AG09309 (cell line): ENCODE measurements around the gene MLH3.
"Not testable (repeated sequence)": the region's sequence is repeated elsewhere in the genome, so short reads cannot be mapped to it uniquely, and the experiment has no call there.

ENCODE experiments used
- DNase-seq: peaks from one replicate; pipeline ENCODE4 v3.0.0-alpha.2; 2010; ENCODE audit warnings: low read depth
- H3K4me3 ChIP-seq: 2 replicates; pipeline ENCODE4 v1.5.1; 2011; ENCODE audit warnings: mild to moderate bottlenecking, low read depth, low read length, moderate library complexity; ENCODE audit not compliant: control insufficient read depth
- CTCF ChIP-seq: IDR thresholded peaks from 2 replicates; pipeline ENCODE4 v1.5.1; 2011; ENCODE audit warnings: mild to moderate bottlenecking, low read depth, low read length, inconsistent platforms; ENCODE audit not compliant: insufficient read depth, control insufficient read depth; ENCODE audit errors: missing control alignments

Gene MLH3

GRCh38 chr14:75068294-75069120 is 17.2 kb upstream of the MLH3 start:
- no peak for DNase-seq

GRCh38 chr14:75067765-75068164 is 16.5 kb upstream of the MLH3 start:
- H3K4me3 ChIP-seq, DNase-seq: not testable (repeated sequence)

More at GRCh38 chr14:75068294-75069120, 17.2 kb upstream of the MLH3 start:
- no peak for TF ChIP-seq CTCF
- H3K4me3 ChIP-seq, result peak overlapping the region; percentile 63

GRCh38 chr14:75067212-75067611 is 15.9 kb upstream of the MLH3 start:
- no peak for TF ChIP-seq CTCF
- no peak overlapping the region for H3K4me3 ChIP-seq

GRCh38 chr14:75066691-75067090 is 15.4 kb upstream of the MLH3 start:
- no peak for TF ChIP-seq CTCF

More at GRCh38 chr14:75067212-75067611, 15.9 kb upstream of the MLH3 start:
- no peak for DNase-seq

GRCh38 chr14:75064205-75064567 is 12.9 kb upstream of the MLH3 start:
- TF ChIP-seq CTCF, result no peak
- H3K4me3 ChIP-seq, result peak overlapping the region; percentile 91
- DNase-seq, result no peak

More at GRCh38 chr14:75066691-75067090, 15.4 kb upstream of the MLH3 start:
- no peak overlapping the region for H3K4me3 ChIP-seq
- no peak for DNase-seq

GRCh38 chr14:75063491-75064204 is 12.4 kb upstream of the MLH3 start, which contains the start of gene ACYP1:
Gene ACYP1, minus strand, starts transcription at chr14:75064024. Its CDS starts 471 bp downstream, at chr14:75063553.
- no peak for DNase-seq
- H3K4me3 ChIP-seq, result peak within 1 kb of the TSS; percentile 91
- no peak for TF ChIP-seq CTCF

GRCh38 chr14:75063013-75063412 is 11.7 kb upstream of the MLH3 start:
- TF ChIP-seq CTCF, result no peak
- DNase-seq, result no peak
- peak overlapping the region; percentile 91 for H3K4me3 ChIP-seq
